ENCODE data around the gene TTC33.
"Not testable (repeated sequence)": the region's sequence is repeated elsewhere in the genome, so short reads cannot be mapped to it uniquely, and the experiment has no call there.

TTC33 gene

DNA sequence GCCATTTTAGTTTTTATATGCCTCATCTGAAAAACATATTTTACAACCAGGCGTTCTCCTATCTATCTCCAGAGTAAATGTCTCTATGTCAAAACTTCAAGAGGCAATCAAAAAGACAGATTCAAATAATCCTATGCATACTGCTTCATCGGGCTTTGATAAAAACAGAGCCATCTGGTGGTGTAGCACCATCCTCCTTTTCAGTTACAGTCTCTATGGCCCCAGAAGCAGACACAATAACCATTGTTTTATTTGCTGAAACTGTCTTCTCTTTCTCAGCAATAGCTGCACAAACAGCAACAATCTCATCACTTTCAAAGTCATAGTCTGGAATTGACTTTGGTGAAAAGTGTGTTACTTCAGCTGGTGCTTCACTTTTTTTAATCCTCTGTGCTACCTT lies 39.8 kb downstream of the TTC33 start:
- no peak overlapping the region for H3K4me3 ChIP-seq (ENCODE audit: low read length)
- DNase-seq (ENCODE audit: low read depth) = no peak
- TF ChIP-seq, protein P1, sequence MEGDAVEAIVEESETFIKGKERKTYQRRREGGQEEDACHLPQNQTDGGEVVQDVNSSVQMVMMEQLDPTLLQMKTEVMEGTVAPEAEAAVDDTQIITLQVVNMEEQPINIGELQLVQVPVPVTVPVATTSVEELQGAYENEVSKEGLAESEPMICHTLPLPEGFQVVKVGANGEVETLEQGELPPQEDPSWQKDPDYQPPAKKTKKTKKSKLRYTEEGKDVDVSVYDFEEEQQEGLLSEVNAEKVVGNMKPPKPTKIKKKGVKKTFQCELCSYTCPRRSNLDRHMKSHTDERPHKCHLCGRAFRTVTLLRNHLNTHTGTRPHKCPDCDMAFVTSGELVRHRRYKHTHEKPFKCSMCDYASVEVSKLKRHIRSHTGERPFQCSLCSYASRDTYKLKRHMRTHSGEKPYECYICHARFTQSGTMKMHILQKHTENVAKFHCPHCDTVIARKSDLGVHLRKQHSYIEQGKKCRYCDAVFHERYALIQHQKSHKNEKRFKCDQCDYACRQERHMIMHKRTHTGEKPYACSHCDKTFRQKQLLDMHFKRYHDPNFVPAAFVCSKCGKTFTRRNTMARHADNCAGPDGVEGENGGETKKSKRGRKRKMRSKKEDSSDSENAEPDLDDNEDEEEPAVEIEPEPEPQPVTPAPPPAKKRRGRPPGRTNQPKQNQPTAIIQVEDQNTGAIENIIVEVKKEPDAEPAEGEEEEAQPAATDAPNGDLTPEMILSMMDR (conservative IDR thresholded peaks at IDR 0.05; ENCODE audit: low read length) = peak; percentile 20; the same call in 1 of the 2 replicates

DNA sequence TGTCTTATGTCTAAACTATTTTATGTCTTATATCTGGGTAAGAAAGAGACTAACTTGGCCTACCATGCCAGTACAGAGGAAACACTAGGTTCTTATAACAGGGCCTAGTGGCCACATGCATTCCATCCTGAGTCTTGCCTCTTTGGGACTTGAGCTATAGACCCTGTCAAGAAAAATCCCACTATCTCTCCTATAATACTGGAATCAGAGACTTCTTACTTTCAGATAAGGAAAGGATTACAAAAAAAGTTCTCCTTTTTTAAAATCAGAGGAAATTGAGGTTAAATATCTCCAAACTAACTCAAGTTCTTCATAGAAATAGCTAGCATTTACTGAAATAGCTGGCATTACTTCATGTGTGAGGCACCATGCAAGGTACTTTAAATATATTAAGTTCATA lies 41.8 kb downstream of the TTC33 start:
- no peak overlapping the region for H3K4me3 ChIP-seq (ENCODE audit: low read length)
- TF ChIP-seq, protein P1 (conservative IDR thresholded peaks at IDR 0.05; ENCODE audit: low read length) = no peak
- no peak for DNase-seq (ENCODE audit: low read depth)

DNA sequence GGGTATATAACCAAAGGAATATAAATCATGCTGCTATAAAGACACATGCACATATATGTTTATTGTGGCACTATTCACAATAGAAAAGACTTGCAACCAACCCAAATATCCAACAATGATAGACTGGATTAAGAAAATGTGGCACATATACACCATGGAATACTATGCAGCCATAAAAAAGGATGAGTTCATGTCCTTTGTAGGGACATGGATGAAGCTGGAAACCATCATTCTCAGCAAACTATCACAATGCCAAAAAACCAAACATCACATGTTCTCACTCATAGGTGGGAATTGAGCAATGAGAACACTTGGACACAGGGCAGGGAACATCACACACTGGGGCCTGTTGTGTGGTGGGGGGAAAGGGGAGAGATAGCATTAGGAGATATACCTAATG lies 45.2 kb downstream of the TTC33 start:
- H3K4me3 ChIP-seq (ENCODE audit: low read length); DNase-seq (ENCODE audit: low read depth): not testable (repeated sequence)

DNA sequence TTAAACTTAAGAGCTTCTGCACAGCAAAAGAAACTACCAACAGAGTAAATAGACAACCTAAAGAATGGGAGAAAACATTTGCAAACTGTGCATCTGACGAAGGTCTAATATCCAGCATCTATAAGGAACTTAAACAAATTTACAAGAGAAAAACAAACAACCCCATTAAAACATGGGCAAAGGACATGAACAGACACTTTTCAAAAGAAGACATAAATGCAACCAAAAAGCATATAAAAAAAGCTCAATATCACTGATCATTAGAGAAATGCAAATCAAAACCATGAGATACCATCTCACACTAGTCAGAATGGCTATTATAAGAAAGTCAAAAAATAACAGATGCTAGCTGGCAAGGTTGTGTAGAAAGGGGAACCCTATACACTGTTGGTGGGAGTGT lies 50.3 kb downstream of the TTC33 start:
- DNase-seq (ENCODE audit: low read depth); H3K4me3 ChIP-seq (ENCODE audit: low read length): not testable (repeated sequence)

DNA sequence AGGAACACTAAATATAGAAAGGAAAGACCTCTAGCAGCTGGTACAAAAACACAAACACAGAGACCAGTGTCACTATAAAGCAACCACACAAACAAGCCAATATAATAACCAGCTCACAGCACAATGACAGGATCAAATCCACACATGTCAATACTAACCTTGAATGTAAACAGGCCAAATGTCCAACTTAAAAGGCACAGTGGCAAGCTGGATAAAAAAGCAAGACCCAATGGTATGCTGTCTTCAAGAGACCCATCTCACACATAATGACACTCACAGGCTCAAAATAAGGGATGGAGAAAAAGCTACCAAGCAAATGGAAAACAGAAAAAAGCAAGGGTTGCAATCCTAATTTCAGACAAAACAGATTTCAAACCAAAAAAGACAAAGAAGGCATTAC lies 53.7 kb downstream of the TTC33 start:
- not testable (repeated sequence) for H3K4me3 ChIP-seq (ENCODE audit: low read length); DNase-seq (ENCODE audit: low read depth)

DNA sequence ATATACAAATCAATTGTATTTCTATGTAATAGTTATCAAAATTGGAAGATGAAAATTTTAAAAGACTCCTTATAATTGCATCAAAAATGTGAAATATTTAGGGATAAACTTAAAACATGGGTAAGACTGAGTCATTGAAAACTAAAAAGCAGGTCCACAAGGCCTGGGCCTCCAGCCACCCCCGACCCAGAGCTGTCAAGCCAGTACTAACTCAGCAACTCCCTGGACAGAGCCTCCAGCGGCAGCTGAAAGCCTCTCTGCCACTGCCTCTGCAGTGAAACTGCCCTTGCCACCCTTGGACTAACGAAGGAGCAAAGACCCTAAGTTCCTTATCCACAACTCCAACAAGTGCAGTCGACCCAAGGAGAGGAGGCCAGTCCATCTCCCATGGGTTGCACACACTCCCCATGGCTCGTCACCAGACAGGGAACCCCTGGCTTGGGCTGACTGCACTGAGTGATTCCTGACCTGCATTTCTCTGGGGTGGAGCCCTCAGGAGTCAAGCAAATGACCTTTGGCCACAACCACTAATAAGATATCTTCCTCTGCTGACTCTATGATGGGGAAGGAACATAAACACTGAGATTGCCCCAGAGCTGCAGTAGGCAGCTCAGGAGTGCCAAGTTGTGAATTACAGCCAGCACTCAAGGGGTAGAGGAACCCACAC lies 55.5 kb downstream of the TTC33 start:
- DNase-seq (ENCODE audit: low read depth) = no peak
- TF ChIP-seq, protein P1 (conservative IDR thresholded peaks at IDR 0.05; ENCODE audit: low read length) = no peak

DNA sequence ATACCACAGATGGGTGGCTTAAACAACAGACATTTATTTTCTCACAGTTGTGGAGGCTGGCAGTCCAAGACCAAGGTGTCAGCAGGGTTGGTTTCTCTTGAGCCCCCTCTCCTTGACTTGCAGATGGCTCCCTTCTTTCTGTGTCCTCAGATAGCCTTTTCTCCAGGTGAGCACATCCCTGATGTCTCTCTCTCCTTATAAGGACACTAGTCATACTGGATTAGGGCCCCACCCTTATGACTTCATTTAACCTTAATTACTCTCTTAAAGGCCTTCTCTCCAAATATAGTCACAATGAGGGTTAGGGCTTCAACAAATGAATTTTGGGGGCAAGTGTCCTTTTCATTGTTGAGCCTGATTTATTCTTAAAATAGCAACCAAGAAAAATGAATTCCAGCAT lies 61.3 kb downstream of the TTC33 start:
- TF ChIP-seq, protein P1 (conservative IDR thresholded peaks at IDR 0.05; ENCODE audit: low read length) = no peak
- no peak for DNase-seq (ENCODE audit: low read depth)
- H3K4me3 ChIP-seq (ENCODE audit: low read length) = no peak overlapping the region

More for the DNA sequence above, 55.5 kb downstream of the TTC33 start:
- H3K4me3 ChIP-seq (ENCODE audit: low read length) = no peak overlapping the region

DNA sequence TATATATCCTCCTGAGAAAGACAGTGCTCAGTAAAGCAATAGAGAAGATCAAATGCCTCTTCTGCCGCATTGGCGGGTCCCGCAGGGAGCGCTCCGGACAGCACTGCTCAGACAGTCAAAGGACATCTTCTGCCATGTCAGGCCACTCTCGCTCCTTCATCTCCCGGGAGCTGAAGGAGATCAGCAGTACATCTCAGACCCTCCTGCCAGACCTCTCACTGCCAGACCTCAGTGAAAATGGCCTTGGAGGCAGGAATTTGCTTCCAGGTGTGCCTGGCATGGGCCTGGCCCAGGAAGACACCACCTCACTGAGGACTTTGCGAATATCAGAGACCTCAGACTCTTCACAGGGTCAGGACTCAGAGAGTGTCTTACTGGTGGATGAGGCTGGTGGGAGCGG lies 63.9 kb downstream of the TTC33 start:
- TF ChIP-seq, protein P1 (conservative IDR thresholded peaks at IDR 0.05; ENCODE audit: low read length) = no peak
- no peak for DNase-seq (ENCODE audit: low read depth)
- no peak overlapping the region for H3K4me3 ChIP-seq (ENCODE audit: low read length)

DNA sequence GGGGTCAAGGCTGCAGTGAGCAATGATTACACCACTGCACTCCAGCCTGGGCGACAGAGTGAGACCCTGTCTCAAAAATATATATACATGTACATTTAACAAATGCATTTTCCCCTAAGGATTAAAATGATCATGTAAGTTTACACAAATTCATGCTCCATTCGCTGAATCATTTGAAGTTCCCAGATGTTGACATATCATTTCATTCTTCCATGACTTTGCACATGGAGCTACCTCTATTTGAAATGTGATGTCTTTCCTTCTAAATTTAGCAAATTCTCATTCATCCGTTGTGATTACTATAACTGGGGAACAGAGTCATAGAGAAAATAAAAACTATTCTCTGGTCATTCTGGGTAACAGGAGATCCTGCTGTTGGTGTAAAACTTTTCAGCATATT lies 65.5 kb downstream of the TTC33 start:
- TF ChIP-seq, protein P1 (conservative IDR thresholded peaks at IDR 0.05; ENCODE audit: low read length) = no peak
- no peak for DNase-seq (ENCODE audit: low read depth)

More for the DNA sequence above, 65.5 kb downstream of the TTC33 start:
- H3K4me3 ChIP-seq (ENCODE audit: low read length) = no peak overlapping the region

Data from AG10803 (cell line).